GM18502 (cell line): Measurements from ENCODE around the gene MYO6.

Experiments used
- ATAC-seq: cut with Tn5 transposase; IDR thresholded peaks from one replicate; pipeline ENCODE4 v1.9.1; 2021; ENCODE audit warnings: mild to moderate bottlenecking; ENCODE audit not compliant: unreplicated experiment, poor library complexity

The MYO6 gene

GRCh38 chr6:75818098-75818855, 69.2 kb downstream of the MYO6 start:
- no peak for ATAC-seq

- no peak for ATAC-seq
Measured at GRCh38 chr6:75819776-75820487, 70.9 kb downstream of the MYO6 start.

DNA sequence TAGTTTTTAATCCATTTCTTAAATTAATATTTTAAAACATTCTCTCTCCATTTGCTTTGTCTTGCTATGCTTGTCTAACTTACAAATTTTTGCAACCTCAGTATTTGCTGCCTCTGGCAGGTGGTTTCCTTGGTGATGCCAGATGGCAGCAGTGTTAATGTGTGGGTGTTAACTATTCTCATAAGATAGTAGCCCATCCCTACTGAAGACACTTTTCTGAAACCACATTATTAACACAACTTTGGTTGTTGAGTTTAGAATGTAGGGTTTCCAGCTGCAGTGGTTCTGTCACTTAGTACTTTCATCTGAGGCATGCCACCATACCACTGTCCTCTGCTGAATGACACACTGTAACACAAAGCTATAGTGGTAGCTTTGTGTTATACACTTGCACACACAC, 75.1 kb downstream of the MYO6 start:
- ATAC-seq = peak; percentile 58

GRCh38 chr6:75827163-75827562, 78.1 kb downstream of the MYO6 start:
- ATAC-seq = no peak

- ATAC-seq = no peak
Measured at GRCh38 chr6:75830959-75831885, 82.2 kb downstream of the MYO6 start.

- no peak for ATAC-seq
Measured at GRCh38 chr6:75834447-75834846, 85.4 kb downstream of the MYO6 start.

GRCh38 chr6:75842191-75842590, 93.2 kb downstream of the MYO6 start:
- no peak for ATAC-seq

DNA sequence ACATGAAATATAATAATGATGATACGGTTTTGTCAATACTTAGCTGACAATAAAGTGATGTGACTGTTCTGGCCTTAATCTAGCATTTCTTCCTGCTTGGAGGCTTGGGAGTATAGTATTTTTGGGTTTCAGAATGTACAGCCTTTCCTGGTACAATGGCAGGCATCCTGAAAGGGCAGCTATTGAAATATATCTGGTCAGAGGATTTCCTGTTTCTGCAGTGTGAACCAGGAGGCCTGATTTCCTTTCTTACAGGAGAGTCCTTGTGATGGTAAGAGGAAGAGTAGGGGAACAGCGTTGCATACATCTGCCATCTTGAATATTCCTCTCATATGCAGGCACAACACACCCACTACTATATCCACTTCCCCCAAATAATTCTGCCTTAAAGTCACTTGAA, 93.7 kb downstream of the MYO6 start:
- no peak for ATAC-seq

GRCh38 chr6:75843396-75843795, 94.4 kb downstream of the MYO6 start:
- no peak for ATAC-seq

- no peak for ATAC-seq
Measured at GRCh38 chr6:75848274-75848673, 99.2 kb downstream of the MYO6 start.

DNA sequence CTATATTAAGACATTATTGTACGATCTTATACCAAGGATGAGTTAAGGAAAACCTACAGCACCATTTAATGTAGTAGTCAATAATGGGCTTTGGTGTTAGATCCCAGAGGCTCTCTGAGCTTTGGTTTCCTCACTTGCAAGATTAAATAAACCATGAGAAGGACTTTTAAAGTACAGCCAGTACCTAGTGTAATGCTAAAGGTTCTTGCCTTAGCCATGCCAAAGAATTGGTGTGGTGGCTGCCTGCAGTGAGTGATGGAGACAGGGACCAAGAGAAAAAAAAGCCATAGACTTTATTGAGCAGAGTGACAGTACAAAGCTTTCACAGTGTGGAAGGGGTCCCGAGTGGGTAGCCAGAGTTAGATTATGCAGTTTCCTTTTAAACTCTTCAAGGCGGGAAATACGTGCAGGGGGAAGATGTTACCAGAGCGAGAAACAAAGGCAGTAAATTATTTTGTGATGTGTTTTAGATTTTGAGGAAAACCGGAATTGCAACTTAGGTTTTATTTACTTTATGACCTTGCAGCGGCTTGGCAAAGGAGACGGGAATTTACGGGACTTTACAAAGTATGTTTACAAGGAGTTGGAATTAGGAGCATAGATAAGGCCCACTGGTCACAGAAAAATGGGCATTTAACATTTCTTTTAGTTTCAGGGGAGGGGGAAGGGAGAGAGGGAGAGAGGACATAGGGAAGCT, 100.4 kb downstream of the MYO6 start:
- ATAC-seq = no peak

DNA sequence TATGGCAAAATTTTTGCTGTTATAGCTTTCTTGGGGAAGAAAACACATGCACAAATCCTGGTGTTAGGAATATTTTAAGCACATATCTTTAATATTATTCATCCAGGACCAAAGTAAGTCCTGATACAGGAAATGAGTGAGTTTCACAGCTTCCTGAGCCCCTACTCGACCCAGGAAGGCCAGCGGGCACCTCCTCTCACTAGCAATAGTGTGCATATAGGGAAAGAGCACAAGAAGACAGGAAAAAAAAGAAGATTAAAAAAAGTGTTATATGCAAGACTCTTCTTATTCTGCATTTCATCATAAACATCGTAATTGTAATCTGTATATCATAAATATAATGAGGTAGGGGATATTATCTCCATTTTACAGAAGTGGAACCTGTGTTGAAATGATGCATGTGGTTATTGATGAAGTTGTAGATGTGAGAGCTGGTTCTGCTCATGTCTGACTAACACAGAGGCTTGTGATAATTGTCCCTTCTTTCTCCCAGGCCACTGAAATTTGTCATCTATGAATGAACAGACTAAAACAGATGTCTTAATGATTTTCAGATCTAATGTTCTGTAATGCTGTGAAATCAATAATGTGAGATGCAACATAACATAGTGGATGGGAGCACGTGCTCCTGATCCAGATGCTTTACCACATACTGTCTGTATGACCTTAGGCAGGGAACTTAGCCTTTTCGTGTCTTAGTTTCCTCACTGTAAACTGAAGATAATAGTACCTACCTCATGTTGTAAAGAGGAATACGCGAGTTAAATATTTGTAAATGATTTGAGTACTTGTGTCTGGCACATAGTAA, 101.2 kb downstream of the MYO6 start:
- ATAC-seq = no peak

DNA sequence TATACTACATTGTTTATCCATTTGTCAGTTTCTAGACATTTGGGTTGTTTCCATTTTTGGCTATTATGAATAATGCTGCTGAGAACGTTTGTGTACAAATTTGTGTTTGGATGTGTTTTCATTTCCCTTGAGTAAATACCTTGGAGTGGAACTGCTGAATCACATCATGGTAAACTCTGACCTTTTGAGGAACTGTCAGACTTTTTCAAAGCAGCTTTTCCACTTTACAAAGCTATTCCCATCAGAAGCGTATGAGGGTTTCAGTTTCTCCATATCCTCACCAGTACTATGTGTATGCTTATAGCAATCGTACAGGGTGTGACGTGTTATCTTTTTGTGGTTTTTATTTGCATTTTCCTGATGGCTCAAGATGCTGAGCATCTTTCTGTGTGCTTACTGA, 103.7 kb downstream of the MYO6 start:
- ATAC-seq = no peak

DNA sequence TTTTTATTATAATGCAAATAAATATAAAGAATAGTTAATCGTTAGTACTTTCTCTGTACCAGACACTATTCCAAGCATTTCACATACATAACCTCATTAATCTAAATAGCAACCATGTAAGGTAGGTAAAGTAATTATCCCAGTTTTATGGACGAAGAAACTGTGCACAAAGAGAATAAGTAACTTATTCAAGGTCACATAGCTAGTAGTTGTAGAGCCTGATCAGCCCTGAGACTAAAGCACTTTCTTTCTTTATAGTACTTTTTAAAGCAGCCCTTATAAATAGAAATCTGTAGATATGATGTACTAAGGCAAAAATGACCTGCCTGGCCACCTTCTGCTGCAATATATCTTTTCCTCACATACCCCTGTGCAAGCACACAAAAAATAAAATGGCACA, 104.8 kb downstream of the MYO6 start:
- no peak for ATAC-seq

GRCh38 chr6:75855052-75855451, 106.0 kb downstream of the MYO6 start:
- peak; percentile 63 for ATAC-seq

GRCh38 chr6:75856902-75857301, 107.9 kb downstream of the MYO6 start:
- ATAC-seq = no peak

DNA sequence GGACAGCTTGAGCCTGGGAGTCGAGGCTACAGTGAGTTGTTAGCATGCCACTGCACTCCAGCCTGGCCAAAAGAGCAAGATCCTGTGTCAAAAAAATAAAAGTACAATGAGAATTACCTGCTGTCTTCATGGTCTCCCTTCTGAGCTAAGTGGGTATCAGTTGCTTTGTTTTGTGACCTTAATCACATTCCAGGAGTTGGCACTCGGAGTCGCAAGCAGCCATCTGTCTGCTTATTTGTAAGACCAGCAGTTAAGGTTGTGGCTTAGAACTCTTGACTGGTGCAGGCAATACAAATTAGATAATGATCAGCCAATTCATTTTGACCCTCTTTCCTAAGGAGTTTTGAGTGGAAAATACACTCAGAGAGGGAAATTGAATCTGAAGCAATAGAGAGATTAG, 114.0 kb downstream of the MYO6 start:
- no peak for ATAC-seq

DNA sequence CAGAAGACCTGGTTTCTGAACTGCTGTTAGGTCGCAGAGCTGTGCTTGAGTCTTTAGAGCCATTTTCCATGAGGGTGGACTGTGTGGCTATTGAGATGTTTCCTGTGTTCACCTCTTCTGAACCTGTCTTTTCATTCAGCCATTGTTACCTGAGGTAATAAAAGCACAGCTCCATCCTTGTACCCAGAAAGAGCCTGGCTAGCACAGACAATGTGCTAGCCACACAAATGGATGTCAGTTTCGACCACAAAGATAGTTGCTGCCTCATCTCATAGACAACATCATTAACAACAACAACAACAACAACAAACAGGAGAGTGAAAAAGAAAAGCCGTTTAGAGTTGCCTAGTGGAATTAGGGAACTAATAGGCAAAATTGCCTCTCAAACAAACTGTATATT, 114.7 kb downstream of the MYO6 start:
- ATAC-seq = no peak

GRCh38 chr6:75864446-75864845, 115.4 kb downstream of the MYO6 start:
- no peak for ATAC-seq

GRCh38 chr6:75870389-75870788, 121.3 kb downstream of the MYO6 start:
- no peak for ATAC-seq
